ENCODE measurements around the gene FSTL4. TPM values are rescaled to one million over a fixed set of nuclear protein-coding genes. Genes with fewer than 3 reads are reported as not detected.

FSTL4 gene
- polyA plus RNA-seq, 1 of the 3 experiments (the other 2 are of a cell fraction), result not detected

GRCh38 chr5:133514456-133514855 is 97.9 kb downstream of the FSTL4 start:
- Histone ChIP-seq H3K27ac (ENCODE audit: low read depth in 2 of 2, low read length in 1 of 2) (no peak overlapping the region), H3K9ac (no peak overlapping the region), H3K27me3 (ENCODE audit: insufficient read depth) (no peaks in the 10 kb centered on the region; the same call in 1 of the 2 replicates), H3F3A (replicated peaks; ENCODE audit: insufficient read depth) (no peaks in the 10 kb centered on the region), H3K9me3 (no peaks in the 10 kb centered on the region), H3K4me2 (no peak overlapping the region), H2AFZ (ENCODE audit: low read depth) (no peak overlapping the region), H3K36me3 (replicated peaks in 1 of 2; ENCODE audit: control insufficient read depth in 1 of 2, insufficient read depth in 2 of 2, low read length in 1 of 2) (no peaks in the 10 kb centered on the region), H3K4me3 (ENCODE audit: low read depth in 2 of 2, low read length in 1 of 2) (no peak overlapping the region), H3K79me2 (ENCODE audit: insufficient read depth) (no peaks in the 10 kb centered on the region), H3K4me1 (ENCODE audit: control insufficient read depth in 1 of 2, insufficient read depth in 2 of 2, low read depth in 1 of 2, low read length in 1 of 2) (peaks cover 0 to 3% of the 10 kb centered on the region in 2 experiments; a peak in 1 of 4 replicates), H4K20me1 (ENCODE audit: insufficient read depth) (no peaks in the 10 kb centered on the region), H3K9me2 (no peaks in the 10 kb centered on the region)
- WGBS (ENCODE audit: low lambda C conversion rate), result 43% methylated on average over 1 of the region's 1 CpG
- TF ChIP-seq JUND (IDR thresholded peaks at IDR 0.05) (no peak), USF1 (IDR thresholded peaks at IDR 0.05; ENCODE audit: borderline replicate concordance, low read depth) (no peak), IRF3 (IDR thresholded peaks at IDR 0.05; ENCODE audit: low read depth, low read length) (no peak)
- ChIA-PET POLR2A (no interaction called here), CTCF (interaction anchor here (1.6 to 2.3 kb wide), 2 partner anchors 12 to 91 kb away, joined by 6 to 13 read pairs; no protein-coding TSS in a partner anchor)
- DNase-seq, result no peak

- Histone ChIP-seq H2AFZ (ENCODE audit: low read depth) (no peak overlapping the region), H3K79me2 (ENCODE audit: insufficient read depth) (no peaks in the 10 kb centered on the region), H3K4me2 (no peak overlapping the region), H3K36me3 (replicated peaks in 1 of 2; ENCODE audit: control insufficient read depth in 1 of 2, insufficient read depth in 2 of 2, low read length in 1 of 2) (no peaks in the 10 kb centered on the region), H3K9me3 (no peaks in the 10 kb centered on the region), H3K4me3 (ENCODE audit: low read depth in 2 of 2, low read length in 1 of 2) (no peak overlapping the region), H3F3A (replicated peaks; ENCODE audit: insufficient read depth) (no peaks in the 10 kb centered on the region), H3K9me2 (no peaks in the 10 kb centered on the region), H3K27ac (ENCODE audit: low read depth in 2 of 2, low read length in 1 of 2) (no peak overlapping the region), H3K4me1 (ENCODE audit: control insufficient read depth in 1 of 2, insufficient read depth in 2 of 2, low read depth in 1 of 2, low read length in 1 of 2) (peaks cover 0 to 3% of the 10 kb centered on the region in 2 experiments; a peak in 1 of 4 replicates), H3K27me3 (ENCODE audit: insufficient read depth) (no peaks in the 10 kb centered on the region; the same call in 1 of the 2 replicates), H4K20me1 (ENCODE audit: insufficient read depth) (no peaks in the 10 kb centered on the region), H3K9ac (no peak overlapping the region)
- WGBS (ENCODE audit: low lambda C conversion rate), result 54% methylated on average over 4 of the region's 6 CpGs
- CTCF ChIA-PET, result no interaction called here
- TF ChIP-seq IRF3 (IDR thresholded peaks at IDR 0.05; ENCODE audit: low read depth, low read length) (no peak), NFIC (IDR thresholded peaks at IDR 0.05; ENCODE audit: borderline replicate concordance) (no peak), TAF1 (IDR thresholded peaks at IDR 0.05; ENCODE audit: borderline replicate concordance, low read depth, low read length) (no peak), RXRA (IDR thresholded peaks at IDR 0.05; ENCODE audit: borderline replicate concordance, low read depth) (no peak), SMC3 (IDR thresholded peaks at IDR 0.05; ENCODE audit: low read depth, low read length) (no peak), POLR2AphosphoS5 (IDR thresholded peaks at IDR 0.05; ENCODE audit: low read depth, low read length) (no peak), GATA2 (CRISPR knock-in tag; IDR thresholded peaks at IDR 0.05) (no peak), FOXJ3 (CRISPR knock-in tag; IDR thresholded peaks at IDR 0.05) (no peak), EP300 (IDR thresholded peaks at IDR 0.05; ENCODE audit: borderline replicate concordance in 1 of 2, low read depth in 1 of 2, low read length in 1 of 2) (no peak), MAX (IDR thresholded peaks at IDR 0.05; ENCODE audit: low read depth) (no peak), RAD21 (IDR thresholded peaks at IDR 0.05; ENCODE audit: low read length) (no peak), TCF12 (IDR thresholded peaks at IDR 0.05) (no peak), ELF1 (IDR thresholded peaks at IDR 0.05) (no peak), CHD2 (IDR thresholded peaks at IDR 0.05; ENCODE audit: low read length, partially characterized antibody) (no peak), SIN3A (IDR thresholded peaks at IDR 0.05; ENCODE audit: borderline replicate concordance, low read depth, low read length) (no peak)
- DNase-seq, result no peak
- POLR2A ChIA-PET, result no interaction called here
Measured at GRCh38 chr5:133512896-133513295, 99.4 kb downstream of the FSTL4 start.

All from SK-N-SH (cell line).